K562 (cell line): Measurements from ENCODE around the gene RBFOX2. TPM values are rescaled to one million over a fixed set of nuclear protein-coding genes. Genes with fewer than 3 reads are reported as not detected.

ENCODE experiments used
- ATAC-seq: fragments of 200-7000 bp; cut with Tn5 transposase; 3 replicates; pipeline ENCODE4 v1.9.1; 2020; ENCODE audit warnings: moderate library complexity
- BruUV-seq: library from RNA; stranded (reverse); fragments of 400-500 nt; replicated peaks from 2 replicates; lab custom pipeline; 2021; lab: Mats Ljungman, UMichigan
- CTCF ChIA-PET: fragments of 300-600 bp; formaldehyde crosslinking; extraction: SDS; loops from one replicate; lab custom pipeline; 2021; ENCODE audit warnings: low intra/inter-chr PET ratio; lab: Yijun Ruan, JAX
- POLR2A ChIA-PET: fragments of 300-600, 350-650 bp; sonication (Branson Sonifier 250); formaldehyde crosslinking; extraction: SDS; loops from one replicate; lab custom pipeline; 2021; ENCODE audit warnings: antibody characterized with exemption, inconsistent platforms; lab: Yijun Ruan, JAX
- DNase-seq, 4 experiments: peaks; one replicate each; pipeline versions ENCODE4 v3.0.0 to v3.0.0-alpha.2; 2011 to 2018; ENCODE audit warnings: low spot score in 3 of 4, mixed read lengths in 3 of 4; ENCODE audit errors: extremely low read depth in 1 of 4
- FAIRE-seq: peaks from 2 replicates; lab custom pipeline; 2011; peaks lifted over from hg19 to GRCh38; lab: Jason Lieb, UNC
- H2AFZ ChIP-seq: 2 replicates; pipeline ENCODE4 v1.6.0; 2011; ENCODE audit warnings: low read depth, low read length, control low read depth, inconsistent platforms
- H3K27ac ChIP-seq: fragments of 200-600 bp; 3 replicates; pipeline ENCODE4 v1.8.0; 2011; ENCODE audit warnings: low read depth, mild to moderate bottlenecking, control low read depth, inconsistent platforms, low read length, moderate library complexity, mixed read lengths; ENCODE audit errors: extremely low read depth
- H3K27me3 ChIP-seq, 2 experiments: fragments of 300-600 bp in 1 of 2; 2 replicates in 1 of 2; 3 replicates in 1 of 2; pipeline versions ENCODE4 v1.6.0 to v1.8.0; 2011; ENCODE audit warnings: inconsistent platforms in 2 of 2, low read length in 2 of 2, mild to moderate bottlenecking in 1 of 2, mixed read lengths in 1 of 2, moderate library complexity in 1 of 2; ENCODE audit not compliant: control insufficient read depth in 2 of 2, insufficient read depth in 2 of 2
- H3K36me3 ChIP-seq: fragments of 300-600 bp; 3 replicates; pipeline ENCODE4 v1.8.0; 2011; ENCODE audit warnings: mild to moderate bottlenecking, low read length, inconsistent platforms; ENCODE audit not compliant: control insufficient read depth, insufficient read depth
- H3K4me1 ChIP-seq, 2 experiments: fragments of 200-600 bp in 1 of 2; replicated peaks in 1 of 2; 2 replicates in 1 of 2; 3 replicates in 1 of 2; pipeline versions ENCODE4 v1.5.1 to v1.8.0; 2011; ENCODE audit warnings: inconsistent platforms in 2 of 2, low read length in 2 of 2, mild to moderate bottlenecking in 1 of 2, mixed read lengths in 1 of 2, moderate library complexity in 1 of 2; ENCODE audit not compliant: control insufficient read depth in 2 of 2, insufficient read depth in 2 of 2
- H3K4me2 ChIP-seq: 2 replicates; pipeline ENCODE4 v1.6.1; 2011; ENCODE audit warnings: low read length, control low read depth, inconsistent platforms, mixed read lengths; ENCODE audit not compliant: insufficient read depth
- H3K4me3 ChIP-seq: fragments of 200-600 bp; sonication (generic), shearing (Covaris generic); 2 replicates; pipeline ENCODE4 v1.5.1; 2016; ENCODE audit warnings: control low read depth, inconsistent platforms
- H3K79me2 ChIP-seq: fragments of 200-600 bp; 3 replicates; pipeline ENCODE4 v1.8.0; 2011; ENCODE audit warnings: low read length, inconsistent platforms; ENCODE audit not compliant: control insufficient read depth, insufficient read depth
- H3K9ac ChIP-seq, 2 experiments: 2 replicates each; pipeline versions ENCODE4 v1.6.0 to v1.6.1; 2011; ENCODE audit warnings: low read depth in 2 of 2, low read length in 2 of 2, control low read depth in 1 of 2, inconsistent platforms in 1 of 2, mild to moderate bottlenecking in 1 of 2, mixed read lengths in 1 of 2; ENCODE audit not compliant: insufficient read depth in 1 of 2
- H3K9me1 ChIP-seq: one replicate; pipeline ENCODE4 v1.6.0; 2011; ENCODE audit warnings: inconsistent platforms, mild to moderate bottlenecking, low read length, moderate library complexity; ENCODE audit not compliant: control insufficient read depth, insufficient read depth
- H3K9me3 ChIP-seq: replicated peaks from 2 replicates; pipeline ENCODE4 v1.5.1; 2011; ENCODE audit warnings: low read depth, low read length, inconsistent platforms; ENCODE audit not compliant: control insufficient read depth, insufficient read depth
- H4K20me1 ChIP-seq: replicated peaks from 2 replicates; pipeline ENCODE4 v1.6.1; 2011; ENCODE audit warnings: low read length, inconsistent platforms, mixed read lengths; ENCODE audit not compliant: control insufficient read depth, insufficient read depth
- ATF2 ChIP-seq: sonication (generic); formaldehyde crosslinking; IDR thresholded peaks from 2 replicates; pipeline ENCODE4 v1.8.1; 2022; ENCODE audit warnings: missing genetic modification reagents
- ESRRB ChIP-seq: fragments of 250-450 bp; sonication (Bioruptor Pico); IDR thresholded peaks from 2 replicates; pipeline ENCODE4 v1.5.0; 2020; ENCODE audit warnings: mild to moderate bottlenecking, moderate library complexity, borderline replicate concordance
- GATA2 ChIP-seq: sonication (generic); formaldehyde crosslinking; IDR thresholded peaks from 2 replicates; pipeline ENCODE4 v1.4.0; 2020; ENCODE audit warnings: mild to moderate bottlenecking, missing genetic modification reagents
- HES1 ChIP-seq: fragments of 450-650 bp; IDR thresholded peaks from 2 replicates; pipeline ENCODE4 v1.6.1; 2016; ENCODE audit warnings: low read depth, mild to moderate bottlenecking, moderate library complexity
- KAT2B ChIP-seq: IDR thresholded peaks from one replicate; pipeline ENCODE4 v1.6.1; 2012; ENCODE audit warnings: low read depth, mild to moderate bottlenecking, control low read depth, inconsistent platforms, low read length, moderate library complexity
- KDM4B ChIP-seq, 2 experiments: fragments of 450-650 bp in 1 of 2; sonication (generic) in 1 of 2; IDR thresholded peaks; 2 replicates each; pipeline ENCODE4 v1.6.1; 2016 to 2017; ENCODE audit warnings: borderline replicate concordance in 2 of 2, antibody characterized with exemption in 1 of 2, low read depth in 1 of 2, mild to moderate bottlenecking in 1 of 2
- MCM3 ChIP-seq: fragments of 450-650 bp; IDR thresholded peaks from 2 replicates; pipeline ENCODE4 v1.6.1; 2016
- PTBP1 ChIP-seq: fragments of 200-400 bp; formaldehyde crosslinking; IDR thresholded peaks from 2 replicates; pipeline ENCODE4 v1.6.1; 2017; ENCODE audit warnings: low read depth, low read length
- SLC30A9 ChIP-seq: fragments of 250-450 bp; sonication (Bioruptor Pico); IDR thresholded peaks from 2 replicates; pipeline ENCODE4 v1.8.0; 2022; ENCODE audit warnings: mild to moderate bottlenecking, moderate library complexity
- TBP ChIP-seq: optimal IDR thresholded peaks from 2 replicates; pipeline ENCODE3; 2011; ENCODE audit warnings: low read depth, low read length, improper control_type of control experiment
- ZNF696 ChIP-seq: fragments of 250-450 bp; sonication (Bioruptor Pico); conservative IDR thresholded peaks from 2 replicates; pipeline ENCODE4 v1.4.0; 2020; ENCODE audit warnings: mild to moderate bottlenecking, moderate library complexity
- WGBS: fragments of 100-300 bp; shearing (Covaris generic); methylation state at CpG from one replicate; pipeline ENCODE4 v1.1.6; 2016; ENCODE audit warnings: low coverage, mixed read lengths; ENCODE audit not compliant: insufficient coverage; ENCODE audit errors: missing lambda C conversion rate; 5-methylcytosine and 5-hydroxymethylcytosine counted together
- in situ Hi-C: fragments of 300-500 bp; cut with MboI; formaldehyde crosslinking; loops from 4 replicates; pipeline ENCODE4 v1.15.0; 2018; ENCODE audit warnings: inconsistent platforms, mixed read lengths
- intact Hi-C: fragments of 100-400 bp; cut with micrococcal nuclease; formaldehyde crosslinking; loops from 2 replicates; pipeline ENCODE4 v1.14.2; 2022
- polyA plus RNA-seq, 8 experiments: library from polyadenylated mRNA; depleted of rRNA in 4 of 8; stranded (reverse) in 5 of 8; unstranded in 3 of 8; fragments of >200 nt; fragmentation: Nextera tagmentation in 2 of 8; fragmentation: Illumina TruSeq in 1 of 8; extraction: Ambion mirVana in 2 of 8; extraction: Trizol in 1 of 8; gene quantifications; 2 replicates each; pipeline versions ENCODE4 v1.2.1 to v1.2.3, GENCODE V29; 2011 to 2014; ENCODE audit warnings: inconsistent platforms in 1 of 8, missing spikeins in 1 of 8
- total RNA-seq, 7 experiments: library from RNA; depleted of rRNA in 6 of 7; stranded (reverse); fragments of >200 nt in 6 of 7; fragmentation: Illumina TruSeq in 2 of 7; extraction: Trizol in 2 of 7; gene quantifications; 2 replicates each; pipeline versions ENCODE4 v1.2.1 to v1.2.3, GENCODE V29; 2011 to 2021; ENCODE audit warnings: low replicate concordance in 1 of 7
- TF ChIP-seq, protein P1 (sequence below), 2 experiments: IDR thresholded peaks in 1 of 2; conservative IDR thresholded peaks in 1 of 2; 2 replicates each; pipeline ENCODE4 v1.6.1; 2016; ENCODE audit warnings: low read depth in 2 of 2, mild to moderate bottlenecking in 1 of 2, missing compliant biosample characterization in 1 of 2, missing genetic modification characterization in 1 of 2, moderate library complexity in 1 of 2

The RBFOX2 gene
- total and polyA plus RNA-seq, 9 of the 15 experiments (the other 6 are each of a cell fraction or from before 2014, with no cell fraction given): 5.8 to 24.8 (median 14.2) TPM

DNA sequence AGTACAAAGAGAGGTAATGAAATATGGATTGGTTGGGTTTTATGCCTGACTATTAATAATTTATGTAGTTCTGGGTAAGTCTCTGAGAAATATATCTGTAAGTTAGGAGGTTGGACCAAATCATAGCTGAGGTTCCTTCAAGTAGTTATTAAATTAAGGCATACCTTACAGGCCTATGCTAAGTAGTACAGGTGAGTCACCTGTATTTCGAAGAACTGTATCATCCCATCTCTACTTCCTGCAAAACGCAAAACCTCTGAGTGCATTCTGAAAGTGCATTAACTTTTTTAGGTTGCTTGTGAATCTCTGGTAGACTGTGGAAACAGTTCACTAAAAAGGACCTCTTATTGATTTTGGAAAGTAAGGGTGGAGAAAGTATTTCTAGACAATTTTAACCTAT, 273.9 kb downstream of the RBFOX2 start:
- no peaks in the 10 kb centered on the region for H3K4me1 ChIP-seq
- no peak overlapping the region for H3K4me3 ChIP-seq
- no peak overlapping the region for H3K9ac ChIP-seq
- H3K4me2 ChIP-seq: no peak overlapping the region
- DNase-seq (no peak), ATAC-seq (no peak), FAIRE-seq (no peak)
- H3K36me3 ChIP-seq: peaks cover 2% of the 10 kb centered on the region; the same call in 2 of the 3 replicates
- no peaks in the 10 kb centered on the region for H3K79me2 ChIP-seq
- no peaks in the 10 kb centered on the region for H3K9me3 ChIP-seq
- H3K27me3 ChIP-seq: no peaks in the 10 kb centered on the region
- H3K27ac ChIP-seq: no peak overlapping the region
- no TSS peak for BruUV-seq
- WGBS: 66% methylated on average over 2 of the region's 2 CpGs
- TF ChIP-seq MCM3 (no peak), SLC30A9 (CRISPR knock-in tag) (no peak), KDM4B (IDR thresholded peaks at IDR 0.05; ENCODE audit: borderline replicate concordance in 2 of 2, low read depth in 1 of 2) (no peak), ZNF696 (CRISPR knock-in tag) (no peak), ESRRB (CRISPR knock-in tag) (no peak)
- ChIA-PET POLR2A (no interaction called here), CTCF (no interaction called here)
- in situ Hi-C loops: no loop called here
- no peaks in the 10 kb centered on the region for H4K20me1 ChIP-seq
- intact Hi-C loops: no loop called here
- no peaks in the 10 kb centered on the region for H3K9me1 ChIP-seq
- no peak overlapping the region for H2AFZ ChIP-seq

GRCh38 chr22:35752863-35753189, 275.8 kb downstream of the RBFOX2 start:
- H3K9me3 ChIP-seq: no peaks in the 10 kb centered on the region
- intact Hi-C loops: no loop called here
- H3K79me2 ChIP-seq: no peaks in the 10 kb centered on the region
- FAIRE-seq: no peak
- ATAC-seq: no peak
- H3K27ac ChIP-seq: no peak overlapping the region
- H3K27me3 ChIP-seq: no peaks in the 10 kb centered on the region
- no TSS peak for BruUV-seq
- no peak for DNase-seq
- no peak overlapping the region for H3K4me3 ChIP-seq
- H2AFZ ChIP-seq: no peak overlapping the region
- ChIA-PET CTCF (no interaction called here), POLR2A (interaction anchor here (1.3 kb wide), 1 partner anchor 13 kb away, joined by 3 read pairs; no protein-coding TSS in a partner anchor)
- H4K20me1 ChIP-seq: no peaks in the 10 kb centered on the region
- in situ Hi-C loops: no loop called here
- H3K9me1 ChIP-seq: no peaks in the 10 kb centered on the region
- H3K36me3 ChIP-seq: no peaks in the 10 kb centered on the region
- no peak overlapping the region for H3K4me2 ChIP-seq
- no peak overlapping the region for H3K9ac ChIP-seq
- H3K4me1 ChIP-seq: no peaks in the 10 kb centered on the region
- 83% methylated on average over 3 of the region's 3 CpGs for WGBS
- TF ChIP-seq GATA2 (CRISPR knock-in tag) (no peak), KAT2B (no peak), HES1 (no peak), ATF2 (CRISPR knock-in tag) (no peak), PTBP1 (no peak), TBP (no peak)
- TF ChIP-seq, protein P1, sequence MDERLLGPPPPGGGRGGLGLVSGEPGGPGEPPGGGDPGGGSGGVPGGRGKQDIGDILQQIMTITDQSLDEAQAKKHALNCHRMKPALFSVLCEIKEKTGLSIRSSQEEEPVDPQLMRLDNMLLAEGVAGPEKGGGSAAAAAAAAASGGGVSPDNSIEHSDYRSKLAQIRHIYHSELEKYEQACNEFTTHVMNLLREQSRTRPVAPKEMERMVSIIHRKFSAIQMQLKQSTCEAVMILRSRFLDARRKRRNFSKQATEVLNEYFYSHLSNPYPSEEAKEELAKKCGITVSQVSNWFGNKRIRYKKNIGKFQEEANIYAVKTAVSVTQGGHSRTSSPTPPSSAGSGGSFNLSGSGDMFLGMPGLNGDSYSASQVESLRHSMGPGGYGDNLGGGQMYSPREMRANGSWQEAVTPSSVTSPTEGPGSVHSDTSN (CRISPR knock-in tag; IDR thresholded peaks at IDR 0.05; ENCODE audit: low read depth): no peak
- TF ChIP-seq, protein P1 (tag; conservative IDR thresholded peaks at IDR 0.05; ENCODE audit: low read depth): no peak
